ENCODE results near the gene REP15. TPM values are rescaled to one million over a fixed set of nuclear protein-coding genes. Genes with fewer than 3 reads are reported as not detected.
"Not testable (repeated sequence)": the region's sequence is repeated elsewhere in the genome, so short reads cannot be mapped to it uniquely, and the experiment has no call there.

REP15 gene
- total RNA-seq, 2 experiments from 2014 or later = not detected

DNA sequence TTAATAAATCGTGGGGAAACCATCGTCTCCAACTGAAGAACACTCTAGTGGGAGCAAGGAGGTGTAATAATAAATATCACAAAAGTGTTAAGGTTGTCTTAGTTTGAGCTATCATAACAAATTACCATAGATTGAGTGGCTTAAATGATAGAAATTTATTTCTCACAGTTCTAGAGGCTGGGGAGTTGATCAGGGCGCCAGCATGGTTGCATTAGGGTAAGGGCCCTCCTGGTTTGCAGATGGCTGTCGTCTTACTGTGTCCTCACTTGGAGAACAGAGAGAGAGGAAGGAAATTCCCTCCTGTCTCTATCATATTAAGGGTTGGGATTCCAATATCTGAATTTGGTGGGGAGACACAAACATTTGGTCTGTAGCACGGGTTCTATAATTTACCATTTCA is 47.4 kb downstream of the REP15 start:
- no peak overlapping the region for H2AFZ ChIP-seq (ENCODE audit: low read length)
- no peaks in the 10 kb centered on the region for H3K79me2 ChIP-seq (ENCODE audit: insufficient read depth, low read depth, low read length)
- no peak overlapping the region for H3K4me3 ChIP-seq (ENCODE audit: low read depth, low read length, poor library complexity, severe bottlenecking)
- BruUV-seq (replicated peaks) = no TSS peak
- no peak overlapping the region for H3K27ac ChIP-seq (ENCODE audit: low read depth, low read length, poor library complexity, severe bottlenecking)
- no peaks in the 10 kb centered on the region for H4K20me1 ChIP-seq (ENCODE audit: insufficient read depth, low read length)
- peaks cover 75% of the 10 kb centered on the region for H3K36me3 ChIP-seq (ENCODE audit: insufficient read depth, low read length)
- no peak for DNase-seq (ENCODE audit: low spot score)
- CTCF ChIA-PET (ENCODE audit: unreplicated experiment) = no interaction called here
- H3K4me2 ChIP-seq (ENCODE audit: low read length) = no peak overlapping the region
- POLR2A ChIA-PET = interaction anchor here (0.5 kb wide), 1 partner anchor 11 kb away, joined by 3 read pairs; no protein-coding TSS in a partner anchor
- no peaks in the 10 kb centered on the region for H3K4me1 ChIP-seq (ENCODE audit: insufficient read depth, low read length, poor library complexity, severe bottlenecking)
- intact Hi-C loops (cut with micrococcal nuclease; ENCODE audit: unreplicated experiment) = no loop called here
- TF ChIP-seq EZH2phosphoT487 (IDR thresholded peaks at IDR 0.05; ENCODE audit: borderline replicate concordance, low read depth, low read length) = no peak
- TF ChIP-seq, protein P1, sequence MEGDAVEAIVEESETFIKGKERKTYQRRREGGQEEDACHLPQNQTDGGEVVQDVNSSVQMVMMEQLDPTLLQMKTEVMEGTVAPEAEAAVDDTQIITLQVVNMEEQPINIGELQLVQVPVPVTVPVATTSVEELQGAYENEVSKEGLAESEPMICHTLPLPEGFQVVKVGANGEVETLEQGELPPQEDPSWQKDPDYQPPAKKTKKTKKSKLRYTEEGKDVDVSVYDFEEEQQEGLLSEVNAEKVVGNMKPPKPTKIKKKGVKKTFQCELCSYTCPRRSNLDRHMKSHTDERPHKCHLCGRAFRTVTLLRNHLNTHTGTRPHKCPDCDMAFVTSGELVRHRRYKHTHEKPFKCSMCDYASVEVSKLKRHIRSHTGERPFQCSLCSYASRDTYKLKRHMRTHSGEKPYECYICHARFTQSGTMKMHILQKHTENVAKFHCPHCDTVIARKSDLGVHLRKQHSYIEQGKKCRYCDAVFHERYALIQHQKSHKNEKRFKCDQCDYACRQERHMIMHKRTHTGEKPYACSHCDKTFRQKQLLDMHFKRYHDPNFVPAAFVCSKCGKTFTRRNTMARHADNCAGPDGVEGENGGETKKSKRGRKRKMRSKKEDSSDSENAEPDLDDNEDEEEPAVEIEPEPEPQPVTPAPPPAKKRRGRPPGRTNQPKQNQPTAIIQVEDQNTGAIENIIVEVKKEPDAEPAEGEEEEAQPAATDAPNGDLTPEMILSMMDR (conservative IDR thresholded peaks at IDR 0.05; ENCODE audit: low read length) = no peak
- no peaks in the 10 kb centered on the region for H3K9me2 ChIP-seq (ENCODE audit: insufficient read depth, low read length)
- no peaks in the 10 kb centered on the region for H3K9me3 ChIP-seq (ENCODE audit: low read length)

DNA sequence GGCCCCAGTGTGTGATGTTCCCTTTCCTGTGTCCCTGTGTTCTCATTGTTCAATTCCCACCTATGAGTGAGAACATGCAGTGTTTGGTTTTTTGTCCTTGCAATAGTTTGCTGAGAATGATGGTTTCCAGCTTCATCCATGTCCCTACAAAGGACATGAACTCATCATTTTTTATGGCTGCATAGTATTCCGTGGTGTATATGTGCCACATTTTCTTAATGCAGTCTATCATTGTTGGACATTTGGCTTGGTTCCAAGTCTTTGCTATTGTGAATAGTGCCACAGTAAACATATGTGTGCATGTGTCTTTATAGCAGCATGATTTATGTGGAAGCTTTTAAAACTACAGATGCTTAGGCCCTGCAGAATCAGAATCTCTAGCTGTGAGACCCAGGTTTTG is 49.5 kb downstream of the REP15 start:
- POLR2A ChIA-PET; H3K4me2 ChIP-seq (ENCODE audit: low read length); H4K20me1 ChIP-seq (ENCODE audit: insufficient read depth, low read length); H3K79me2 ChIP-seq (ENCODE audit: insufficient read depth, low read depth, low read length); H3K9me2 ChIP-seq (ENCODE audit: insufficient read depth, low read length); CTCF ChIA-PET (ENCODE audit: unreplicated experiment); H3K9me3 ChIP-seq (ENCODE audit: low read length); H3K27ac ChIP-seq (ENCODE audit: low read depth, low read length, poor library complexity, severe bottlenecking); H2AFZ ChIP-seq (ENCODE audit: low read length); H3K4me1 ChIP-seq (ENCODE audit: insufficient read depth, low read length, poor library complexity, severe bottlenecking); H3K4me3 ChIP-seq (ENCODE audit: low read depth, low read length, poor library complexity, severe bottlenecking); BruUV-seq (replicated peaks); intact Hi-C loops (cut with micrococcal nuclease; ENCODE audit: unreplicated experiment); DNase-seq (ENCODE audit: low spot score): not testable (repeated sequence)
- H3K36me3 ChIP-seq (ENCODE audit: insufficient read depth, low read length) = peaks cover 71% of the 10 kb centered on the region

Other genes starting within 250 kb of the REP15 start
- gene SMCO2, start 249.7 kb upstream of the REP15 start, total RNA-seq (2014; rRNA removed; shearing (Covaris generic)) = not detected in 2 replicates
- not detected in 2 replicates for gene SMCO2, start 249.7 kb upstream of the REP15 start, total RNA-seq (2022)
- gene PPFIBP1, start 172.2 kb upstream of the REP15 start, total RNA-seq (2014; rRNA removed; shearing (Covaris generic)) = 7.3 and 12.7 TPM in 2 replicates
- 12.1 and 14.6 TPM in 2 replicates for gene PPFIBP1, start 172.2 kb upstream of the REP15 start, total RNA-seq (2022)
- 32.6 and 33.9 TPM in 2 replicates for gene MRPS35, start 14.4 kb downstream of the REP15 start, total RNA-seq (2014; rRNA removed; shearing (Covaris generic))
- gene MRPS35, start 14.4 kb downstream of the REP15 start, total RNA-seq (2022) = 44.2 and 45.5 TPM in 2 replicates
- 19.5 and 24.2 TPM in 2 replicates for gene KLHL42, start 83.8 kb downstream of the REP15 start, total RNA-seq (2014; rRNA removed; shearing (Covaris generic))
- gene KLHL42, start 83.8 kb downstream of the REP15 start, total RNA-seq (2022) = 20.9 and 25.2 TPM in 2 replicates
- gene MANSC4, start 83.8 kb downstream of the REP15 start, total RNA-seq (2014; rRNA removed; shearing (Covaris generic)) = not detected in 2 replicates
- not detected in 2 replicates for gene MANSC4, start 83.8 kb downstream of the REP15 start, total RNA-seq (2022)

Measured in OCI-LY7 (cell line).